Esophagus mucosa (tissue), 1 donor: ENCODE data around the gene NT5DC1. TPM values are rescaled to one million over a fixed set of nuclear protein-coding genes. Genes with fewer than 3 reads are reported as not detected.
A peak's percentile ranks its signal among the peaks of the same experiment; 100 is the strongest.
"Not testable (repeated sequence)": the region's sequence is repeated elsewhere in the genome, so short reads cannot be mapped to it uniquely, and the experiment has no call there.

Source experiments
- ATAC-seq: fragments of 200-7000 bp; cut with Tn5 transposase; one replicate; pipeline ENCODE4 v1.9.1; 2020
- total RNA-seq: library from RNA; stranded (reverse); gene quantifications from one replicate; pipeline ENCODE4 v1.2.4, GENCODE V29; 2023
- donor health status: DM: yes; HTN: yes; CAD: no.

Gene NT5DC1
- total RNA-seq, 1 donor from 2014 or later, result 42.4 TPM

DNA sequence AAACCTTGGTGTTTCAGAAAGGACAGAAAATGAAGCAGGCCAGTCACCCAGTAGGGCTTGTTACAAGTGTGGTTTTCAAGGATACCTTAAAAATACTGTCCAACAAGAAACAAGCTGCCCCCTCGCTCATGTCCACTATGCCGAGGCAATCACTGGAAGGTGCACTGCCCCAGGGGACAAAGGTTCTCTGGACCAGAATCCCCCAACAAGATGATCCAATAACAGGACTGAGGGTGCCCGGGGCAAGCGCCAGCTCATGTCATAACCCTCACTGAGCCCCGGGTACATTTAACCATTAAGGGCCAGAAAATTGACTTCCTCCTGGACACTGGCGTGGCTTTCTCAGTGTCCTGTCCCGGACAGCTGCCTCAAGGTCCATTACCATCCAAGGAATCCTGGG is 6.6 kb upstream of the NT5DC1 start:
- ATAC-seq, result no peak

DNA sequence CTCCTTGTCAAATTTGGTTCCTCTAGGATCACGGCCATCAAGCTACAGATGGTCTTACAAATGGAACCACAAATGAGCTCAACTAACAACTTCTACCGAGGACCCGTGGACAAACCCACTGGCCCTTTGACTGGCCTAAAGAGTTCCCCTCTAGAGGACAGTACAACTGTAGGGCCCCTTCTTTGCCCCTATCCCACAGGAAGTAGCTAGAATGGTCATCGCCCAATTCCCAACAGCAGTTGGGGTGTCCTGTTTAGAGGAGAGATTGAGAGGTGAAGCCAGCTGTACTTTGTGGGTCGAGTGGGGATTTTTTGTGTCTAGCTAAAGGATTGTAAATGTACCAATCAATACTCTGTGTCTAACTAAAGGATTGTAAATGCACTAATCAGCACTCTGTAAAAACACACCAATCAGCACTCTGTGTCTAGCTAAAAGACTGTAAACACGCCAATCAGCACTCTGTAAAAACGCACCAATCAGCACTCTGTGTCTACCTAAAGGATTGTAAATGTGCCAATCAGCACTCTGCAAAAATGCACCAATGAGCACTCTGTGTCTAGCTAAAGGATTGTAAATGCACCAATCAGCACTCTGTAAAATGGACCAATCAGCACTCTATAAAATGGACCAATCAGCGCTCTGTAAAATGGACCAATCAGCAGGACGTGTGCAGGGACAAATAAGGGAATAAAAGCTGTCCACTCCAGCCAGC is 4.4 kb upstream of the NT5DC1 start:
- ATAC-seq, result not testable (repeated sequence)

- ATAC-seq, result no peak
Observed at GRCh38 chr6:116096979-116097816, 3.5 kb upstream of the NT5DC1 start.

DNA sequence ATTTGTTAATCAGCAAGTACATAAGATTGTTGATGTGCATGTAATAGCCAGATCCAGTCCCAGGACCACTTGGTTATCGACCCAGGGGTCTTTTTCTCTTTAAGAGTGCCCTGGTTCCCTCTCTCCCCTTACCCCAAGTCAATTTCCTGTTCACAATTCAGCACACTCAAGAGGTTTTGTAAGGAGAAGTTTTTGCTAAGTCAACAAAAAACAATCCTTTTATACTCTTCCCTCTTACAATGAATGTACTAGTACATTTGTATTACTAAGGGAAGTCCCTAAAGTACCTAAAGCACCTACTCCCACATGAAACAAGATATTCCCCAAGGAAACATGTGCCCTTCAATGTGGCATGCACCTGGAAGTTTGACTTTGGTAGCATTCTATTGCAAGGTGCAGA is 1.6 kb upstream of the NT5DC1 start:
- ATAC-seq, result no peak

GRCh38 chr6:116101302-116101718 is 657 bp downstream of the NT5DC1 start:
- ATAC-seq, result peak; percentile 2

DNA sequence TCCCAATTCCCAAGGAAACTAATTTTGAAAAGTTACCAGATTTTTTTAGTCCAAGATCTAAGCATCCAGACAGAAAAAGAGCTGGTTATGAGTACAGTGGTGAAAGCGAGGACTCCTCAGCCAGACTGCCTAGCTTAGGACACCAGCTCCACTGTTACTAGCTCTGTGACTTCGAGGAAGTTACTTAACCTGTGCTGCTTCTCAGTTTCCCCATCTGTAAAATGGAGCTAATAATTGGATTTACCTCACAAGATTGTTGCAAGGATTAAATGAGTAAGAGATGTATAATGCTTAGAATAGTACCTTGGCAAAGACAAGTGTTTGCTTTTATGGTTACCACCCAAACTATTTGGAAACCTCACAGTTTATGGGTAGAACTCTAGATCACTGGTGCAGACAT is 1.1 kb downstream of the NT5DC1 start:
- ATAC-seq, result no peak

DNA sequence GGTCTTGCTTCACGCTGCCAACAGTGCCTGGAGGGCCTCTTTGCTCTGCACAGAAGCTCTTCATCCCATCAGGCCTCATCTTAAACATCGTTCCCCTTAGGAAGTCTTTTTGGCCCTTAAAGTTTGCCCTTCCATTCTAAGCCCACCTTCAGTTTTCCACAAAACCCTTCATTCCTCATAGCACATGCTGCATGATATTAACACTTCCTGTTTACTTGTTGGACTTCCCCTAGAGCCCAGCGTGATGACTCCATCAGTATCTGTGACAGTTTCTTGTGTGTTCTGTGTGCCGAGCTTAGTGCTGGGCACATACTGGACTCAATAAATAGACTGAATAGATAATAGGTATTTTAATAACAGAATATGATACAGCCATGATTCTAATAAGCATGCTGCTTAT is 2.2 kb downstream of the NT5DC1 start:
- no peak for ATAC-seq

GRCh38 chr6:116104636-116105035 is 4.0 kb downstream of the NT5DC1 start:
- ATAC-seq, result no peak

DNA sequence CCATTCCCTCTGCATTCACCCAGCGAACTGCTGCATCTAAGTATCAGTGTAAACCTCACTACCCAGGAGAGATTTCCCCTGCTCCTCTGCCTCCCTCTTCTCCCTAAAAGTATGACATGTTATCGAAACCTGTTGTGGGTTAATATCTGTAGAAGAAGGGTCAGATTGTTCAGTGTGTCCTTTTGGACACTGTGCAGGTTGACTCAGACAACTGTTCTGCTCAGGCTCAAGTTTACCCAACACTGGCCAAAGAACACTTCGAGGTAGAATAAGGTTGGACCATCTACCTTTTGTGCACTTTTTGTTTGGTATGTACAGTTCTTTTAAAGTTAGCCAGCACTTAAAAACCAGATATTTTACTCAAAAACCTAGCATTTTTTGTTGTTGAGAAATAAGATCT is 4.6 kb downstream of the NT5DC1 start:
- no peak for ATAC-seq

- ATAC-seq, result no peak
Observed at GRCh38 chr6:116106146-116106545, 5.5 kb downstream of the NT5DC1 start.

- ATAC-seq, result no peak
Observed at GRCh38 chr6:116108836-116109235, 8.2 kb downstream of the NT5DC1 start.

DNA sequence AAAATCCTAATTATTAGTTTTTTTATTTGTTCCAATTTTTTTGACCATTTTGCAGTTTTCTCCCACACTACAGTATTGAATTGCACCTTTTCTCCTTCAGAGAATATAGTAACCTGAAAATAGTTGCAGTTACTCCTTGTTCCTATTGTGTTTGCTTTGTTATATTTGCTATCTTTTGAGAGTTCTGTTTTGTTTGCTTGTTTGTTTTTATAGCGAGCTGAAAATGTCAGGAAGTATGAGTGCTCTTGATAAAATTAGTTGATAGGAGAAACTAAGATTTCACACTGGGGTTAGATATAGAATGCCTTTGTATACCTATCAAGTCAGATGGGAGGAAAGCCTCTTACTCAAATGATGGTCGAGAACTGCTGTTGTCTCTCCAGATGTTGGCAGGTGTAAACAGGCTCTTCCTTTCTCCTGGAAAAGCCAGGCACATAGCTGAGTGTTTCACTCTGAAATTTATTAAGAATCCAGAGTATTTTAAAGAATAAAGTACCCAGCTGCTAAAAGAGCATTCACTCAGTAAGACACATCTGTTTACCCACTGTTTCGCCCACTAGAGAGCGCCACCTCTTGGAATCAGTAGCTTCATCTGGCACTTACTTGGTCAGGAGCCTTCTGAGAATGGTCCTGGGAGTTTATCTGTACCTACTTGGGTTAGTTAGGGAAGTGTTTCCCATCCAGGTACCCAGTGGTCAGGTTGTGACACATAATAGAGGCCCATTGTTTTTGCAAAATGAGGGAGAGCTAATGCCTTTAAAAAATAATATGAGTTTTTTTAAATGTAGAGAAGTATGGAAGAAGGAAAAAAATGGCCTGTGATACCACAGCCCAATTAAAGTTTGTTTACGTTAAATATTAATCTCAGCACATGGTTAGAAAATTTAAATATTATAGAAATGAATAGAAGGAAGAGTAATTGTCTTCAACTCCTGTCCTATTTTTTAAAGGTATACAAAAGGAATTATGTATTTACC is 11.2 kb downstream of the NT5DC1 start:
- ATAC-seq, result peak; percentile 47

GRCh38 chr6:116113386-116113785 is 12.7 kb downstream of the NT5DC1 start:
- no peak for ATAC-seq

DNA sequence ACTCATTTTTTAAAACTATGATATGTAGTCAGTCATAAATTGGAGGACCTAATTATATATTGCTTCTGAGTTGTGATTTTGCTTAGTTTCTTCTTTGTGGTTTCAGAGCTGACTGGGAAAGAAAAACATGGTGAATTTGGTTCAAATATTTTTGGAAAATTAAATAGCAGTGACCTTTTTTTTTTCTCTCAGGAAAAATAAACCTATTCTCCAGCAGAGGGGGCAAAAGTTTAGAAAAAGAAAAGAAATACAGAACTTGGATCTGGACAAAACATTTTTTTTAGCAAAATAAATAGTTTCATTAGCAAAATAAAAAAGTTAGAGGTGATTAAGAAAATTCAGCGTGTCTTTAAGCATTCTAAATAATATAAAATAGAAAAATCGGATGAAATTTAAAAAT is 15.1 kb downstream of the NT5DC1 start:
- no peak for ATAC-seq

- no peak for ATAC-seq
Observed at GRCh38 chr6:116118608-116119007, 18.0 kb downstream of the NT5DC1 start.

- no peak for ATAC-seq
Observed at GRCh38 chr6:116120430-116120829, 19.8 kb downstream of the NT5DC1 start.

DNA sequence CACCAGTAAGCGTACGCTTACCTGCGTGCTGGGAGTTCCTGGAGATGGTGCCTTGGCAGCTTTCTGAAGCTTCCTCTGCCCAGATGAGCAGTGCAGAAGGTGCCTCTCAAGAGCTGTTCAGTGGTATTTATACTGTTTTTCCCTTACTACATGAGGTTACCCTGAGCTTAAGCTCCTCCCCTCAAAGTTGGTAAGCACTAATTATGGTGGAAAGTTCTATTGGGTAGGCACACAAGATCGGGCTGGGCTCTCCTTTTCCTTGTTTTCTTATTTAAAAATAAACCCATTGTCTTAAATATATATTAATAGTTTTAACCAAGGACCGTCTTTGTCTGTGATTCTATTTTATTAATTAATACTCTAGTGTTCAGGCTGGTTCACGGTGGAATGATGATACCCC is 25.4 kb downstream of the NT5DC1 start, which contains the start of gene COL10A1:
TSS of gene COL10A1 (minus strand) at position 101 of the 400 bp plus-strand sequence. CDS start 640 bp downstream, outside the sequence.
- no peak for ATAC-seq

- no peak for ATAC-seq
Observed at GRCh38 chr6:116127771-116128493, 27.3 kb downstream of the NT5DC1 start.

GRCh38 chr6:116133453-116133852 is 32.8 kb downstream of the NT5DC1 start:
- ATAC-seq, result no peak

DNA sequence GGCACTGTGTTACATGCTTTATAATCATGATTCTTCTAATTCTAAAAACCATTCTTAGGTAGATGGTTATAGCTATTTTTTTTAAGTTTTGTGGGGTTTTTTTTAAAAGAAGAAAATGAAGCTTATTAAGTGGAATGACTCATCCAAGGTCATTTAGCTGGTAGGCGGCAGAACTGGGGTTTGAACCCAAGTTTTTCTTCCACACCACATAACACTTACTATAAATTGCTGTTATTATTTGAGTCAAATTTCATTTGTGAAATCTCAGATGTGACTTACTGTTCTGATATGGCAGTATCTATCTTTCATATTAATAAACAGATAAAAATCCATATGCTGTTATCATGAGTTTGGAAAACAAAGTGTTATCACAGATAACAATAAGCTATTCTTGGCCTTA is 35.7 kb downstream of the NT5DC1 start:
- no peak for ATAC-seq

DNA sequence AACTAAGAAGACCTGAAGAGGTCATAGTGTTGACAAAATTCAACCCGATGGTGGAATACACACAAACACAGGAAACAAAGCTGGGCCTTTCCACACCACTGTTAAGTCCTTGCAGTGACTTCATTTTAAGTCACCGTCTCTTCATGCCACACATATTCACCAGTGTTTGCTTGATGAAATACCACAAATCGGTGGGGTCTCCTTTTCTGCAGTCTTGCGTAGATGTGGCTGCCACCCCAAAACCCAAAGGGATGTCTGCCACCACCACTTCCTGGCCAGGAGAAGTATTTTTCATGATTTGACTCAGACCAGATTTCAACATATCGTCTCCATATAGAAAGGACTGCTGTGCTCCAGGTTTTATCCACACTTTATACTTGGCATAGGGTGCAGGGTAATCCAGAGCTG is 36.3 kb downstream of the NT5DC1 start:
- ATAC-seq, result no peak

GRCh38 chr6:116139917-116140316 is 39.3 kb downstream of the NT5DC1 start:
- ATAC-seq, result no peak
